ENCODE data around the gene ADGRF4.

ADGRF4 gene

DNA sequence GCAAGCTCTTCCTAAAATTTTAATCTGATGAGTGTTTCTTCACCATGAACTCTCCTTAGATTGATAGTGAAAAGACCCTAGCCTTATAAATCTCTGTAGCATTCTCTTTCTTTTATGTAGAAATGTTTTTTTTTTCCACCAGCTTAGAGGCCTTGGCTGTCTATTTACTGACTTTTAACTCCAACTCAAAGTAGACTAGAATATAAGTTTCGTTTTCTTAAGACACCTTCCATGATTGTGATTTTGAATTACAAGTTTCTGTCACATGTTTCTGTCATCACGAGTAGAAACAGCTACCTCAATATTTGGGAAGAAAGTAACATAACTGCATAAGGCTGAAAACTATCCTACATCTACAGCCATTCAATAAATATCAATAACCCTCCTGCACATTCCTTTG lies 17.8 kb downstream of the ADGRF4 start:
- TF ChIP-seq, protein P1, sequence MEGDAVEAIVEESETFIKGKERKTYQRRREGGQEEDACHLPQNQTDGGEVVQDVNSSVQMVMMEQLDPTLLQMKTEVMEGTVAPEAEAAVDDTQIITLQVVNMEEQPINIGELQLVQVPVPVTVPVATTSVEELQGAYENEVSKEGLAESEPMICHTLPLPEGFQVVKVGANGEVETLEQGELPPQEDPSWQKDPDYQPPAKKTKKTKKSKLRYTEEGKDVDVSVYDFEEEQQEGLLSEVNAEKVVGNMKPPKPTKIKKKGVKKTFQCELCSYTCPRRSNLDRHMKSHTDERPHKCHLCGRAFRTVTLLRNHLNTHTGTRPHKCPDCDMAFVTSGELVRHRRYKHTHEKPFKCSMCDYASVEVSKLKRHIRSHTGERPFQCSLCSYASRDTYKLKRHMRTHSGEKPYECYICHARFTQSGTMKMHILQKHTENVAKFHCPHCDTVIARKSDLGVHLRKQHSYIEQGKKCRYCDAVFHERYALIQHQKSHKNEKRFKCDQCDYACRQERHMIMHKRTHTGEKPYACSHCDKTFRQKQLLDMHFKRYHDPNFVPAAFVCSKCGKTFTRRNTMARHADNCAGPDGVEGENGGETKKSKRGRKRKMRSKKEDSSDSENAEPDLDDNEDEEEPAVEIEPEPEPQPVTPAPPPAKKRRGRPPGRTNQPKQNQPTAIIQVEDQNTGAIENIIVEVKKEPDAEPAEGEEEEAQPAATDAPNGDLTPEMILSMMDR (IDR thresholded peaks at IDR 0.05), result no peak
- Mint-ChIP-seq H3K36me3 (ENCODE audit: low read depth) (no peaks in the 10 kb centered on the region), H3K9me3 (no peaks in the 10 kb centered on the region), H3K4me3 (no peak overlapping the region), H3K27me3 (ENCODE audit: low read depth, poor library complexity) (peaks cover 6% of the 10 kb centered on the region), H3K4me1 (peaks cover 12% of the 10 kb centered on the region), H3K27ac (no peak overlapping the region)
- no peak for DNase-seq

DNA sequence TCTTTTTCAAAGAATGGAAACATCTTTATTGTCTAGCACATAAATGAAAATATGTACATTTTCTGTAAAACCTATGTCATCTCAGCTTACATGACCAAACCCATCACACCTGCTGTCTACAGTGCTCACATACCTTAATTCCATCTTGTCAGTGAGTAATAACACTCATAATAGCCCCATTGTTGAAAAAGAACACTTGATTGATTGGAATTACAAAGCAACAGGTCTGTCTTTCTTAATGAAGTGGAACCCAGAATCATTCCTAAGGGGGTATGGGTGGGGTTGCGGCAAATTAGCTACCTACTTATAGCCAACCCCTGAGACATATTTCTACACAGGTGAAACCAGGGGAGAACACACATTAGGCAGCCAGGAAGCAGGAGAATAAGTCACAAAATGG lies 20.2 kb downstream of the ADGRF4 start:
- TF ChIP-seq, protein P1 (IDR thresholded peaks at IDR 0.05), result no peak
- Mint-ChIP-seq H3K27me3 (ENCODE audit: low read depth, poor library complexity) (no peaks in the 10 kb centered on the region), H3K4me1 (peaks cover 30% of the 10 kb centered on the region), H3K36me3 (ENCODE audit: low read depth) (no peaks in the 10 kb centered on the region), H3K27ac (no peak overlapping the region), H3K4me3 (no peak overlapping the region), H3K9me3 (no peaks in the 10 kb centered on the region)
- DNase-seq, result no peak

DNA sequence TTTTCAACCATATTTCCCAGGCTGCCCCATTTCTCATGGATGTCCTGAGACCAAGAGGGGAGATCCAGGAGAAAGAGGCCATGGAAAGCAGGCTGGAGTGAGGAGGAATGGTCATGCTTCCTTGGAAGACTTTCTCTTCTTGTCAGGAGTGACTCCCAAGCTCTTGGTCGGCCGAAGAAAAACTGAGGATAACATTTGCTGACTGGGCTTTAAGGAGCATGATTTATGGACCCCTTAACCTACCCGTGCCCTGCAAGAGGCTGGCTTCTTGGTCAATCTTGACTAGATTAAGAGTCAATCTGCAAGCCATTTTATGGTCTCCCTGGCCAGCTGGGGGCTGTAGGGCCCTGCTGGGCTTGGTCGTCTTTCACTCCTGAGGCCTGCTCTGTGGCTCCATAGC lies 22.8 kb downstream of the ADGRF4 start:
- DNase-seq, result no peak
- Mint-ChIP-seq H3K4me1 (peaks cover 30% of the 10 kb centered on the region), H3K27ac (no peak overlapping the region), H3K4me3 (no peak overlapping the region), H3K36me3 (ENCODE audit: low read depth) (no peaks in the 10 kb centered on the region), H3K27me3 (ENCODE audit: low read depth, poor library complexity) (peaks cover 3% of the 10 kb centered on the region), H3K9me3 (peaks cover 9% of the 10 kb centered on the region)
- TF ChIP-seq, protein P1 (IDR thresholded peaks at IDR 0.05), result no peak

DNA sequence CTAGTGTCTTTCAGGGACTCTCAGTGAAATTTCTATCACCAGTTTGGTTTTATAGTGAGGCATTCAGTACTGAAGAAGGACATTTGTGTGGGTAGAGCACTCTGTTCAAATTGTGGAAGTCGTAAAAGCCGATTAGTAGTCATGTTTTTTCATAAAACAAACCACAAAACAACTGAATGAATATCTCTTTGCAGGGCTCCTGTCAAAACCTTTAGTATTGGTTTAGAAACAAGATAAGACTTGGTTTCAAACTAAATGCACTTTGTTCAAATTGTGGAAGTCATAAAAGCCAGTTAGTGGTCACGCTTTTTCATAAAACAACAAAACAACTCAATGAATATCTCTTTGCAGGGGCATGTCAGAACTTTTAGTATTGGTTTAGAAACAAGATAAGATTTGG lies 23.8 kb downstream of the ADGRF4 start:
- DNase-seq, result no peak
- Mint-ChIP-seq H3K27me3 (ENCODE audit: low read depth, poor library complexity) (peaks cover 3% of the 10 kb centered on the region), H3K4me3 (no peak overlapping the region)

DNA sequence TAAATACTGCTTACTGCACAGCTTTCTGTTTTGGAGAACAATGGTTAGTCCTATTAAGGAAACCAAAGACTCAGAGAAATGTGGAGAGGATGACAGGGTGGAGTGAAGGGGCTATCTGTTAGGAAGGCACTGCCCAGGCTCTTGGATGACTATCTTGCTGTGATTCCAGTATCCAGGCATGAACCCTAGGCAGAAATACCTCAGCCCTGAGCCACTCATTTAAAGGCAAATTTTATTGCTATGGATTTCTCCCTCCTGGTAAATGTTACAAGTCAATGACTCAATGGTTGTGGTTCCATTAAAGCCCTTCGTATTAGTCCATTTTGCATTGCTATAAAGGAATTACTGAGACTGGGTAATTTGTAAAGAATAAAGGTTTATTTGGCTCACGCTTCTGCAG lies 25.9 kb downstream of the ADGRF4 start:
- peaks cover 31% of the 10 kb centered on the region for H3K9me3 Mint-ChIP-seq
- peaks cover 34% of the 10 kb centered on the region for H3K4me1 Mint-ChIP-seq
- no peak overlapping the region for H3K4me3 Mint-ChIP-seq
- H3K27ac Mint-ChIP-seq, result no peak overlapping the region
- H3K36me3 Mint-ChIP-seq (ENCODE audit: low read depth), result peaks cover 4% of the 10 kb centered on the region
- TF ChIP-seq, protein P1 (IDR thresholded peaks at IDR 0.05), result no peak
- DNase-seq, result no peak
- peaks cover 3% of the 10 kb centered on the region for H3K27me3 Mint-ChIP-seq (ENCODE audit: low read depth, poor library complexity)

More for the DNA sequence above, 23.8 kb downstream of the ADGRF4 start:
- TF ChIP-seq, protein P1 (IDR thresholded peaks at IDR 0.05), result no peak
- peaks cover 30% of the 10 kb centered on the region for H3K4me1 Mint-ChIP-seq
- no peaks in the 10 kb centered on the region for H3K36me3 Mint-ChIP-seq (ENCODE audit: low read depth)
- peaks cover 15% of the 10 kb centered on the region for H3K9me3 Mint-ChIP-seq
- peak overlapping the region; percentile 35 for H3K27ac Mint-ChIP-seq

DNA sequence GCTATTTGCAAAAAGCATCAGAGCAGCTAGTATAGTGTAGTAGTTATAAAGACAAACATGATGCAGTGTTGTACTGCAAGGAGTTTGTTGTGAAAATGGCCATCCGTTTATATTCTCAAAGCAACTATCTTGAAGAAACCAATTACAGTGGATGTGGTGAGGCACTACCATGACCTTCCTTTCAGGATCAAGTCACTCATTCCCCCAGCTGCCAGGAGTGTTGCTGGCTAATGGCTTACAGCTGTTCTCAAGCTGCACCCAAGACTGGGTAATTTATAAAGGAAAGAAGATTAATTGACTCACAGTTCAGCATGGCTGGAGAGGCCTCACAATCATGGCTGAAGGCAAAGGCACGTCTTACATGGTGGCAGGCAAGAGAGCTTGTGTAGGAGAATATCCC lies 29.0 kb downstream of the ADGRF4 start:
- H3K27me3 Mint-ChIP-seq (ENCODE audit: low read depth, poor library complexity), result peaks cover 3% of the 10 kb centered on the region
- H3K9me3 Mint-ChIP-seq, result peaks cover 33% of the 10 kb centered on the region
- H3K4me1 Mint-ChIP-seq, result peaks cover 13% of the 10 kb centered on the region
- peak overlapping the region; percentile 43 for H3K27ac Mint-ChIP-seq
- no peak overlapping the region for H3K4me3 Mint-ChIP-seq
- peaks cover 4% of the 10 kb centered on the region for H3K36me3 Mint-ChIP-seq (ENCODE audit: low read depth)
- TF ChIP-seq, protein P1 (IDR thresholded peaks at IDR 0.05), result no peak
- DNase-seq, result no peak

All from nephron progenitor cell (in vitro differentiated cells).